H1 (cell line): ENCODE results near the gene BRIP1.

Experiments used
- EGR1 ChIP-seq: IDR thresholded peaks from 2 replicates; pipeline ENCODE4 v1.6.1; 2011; ENCODE audit warnings: low read depth, low read length, borderline replicate concordance
- JUN ChIP-seq: IDR thresholded peaks from 2 replicates; pipeline ENCODE4 v1.6.1; 2011; ENCODE audit warnings: low read depth, mild to moderate bottlenecking, improper control_type of control experiment, low read length
- SP1 ChIP-seq: IDR thresholded peaks from 2 replicates; pipeline ENCODE4 v1.6.1; 2011; ENCODE audit warnings: low read depth, low read length
- USF2 ChIP-seq: IDR thresholded peaks from 2 replicates; pipeline ENCODE4 v1.6.1; 2011; ENCODE audit warnings: low read length, improper control_type of control experiment
- TF ChIP-seq, protein P1 (sequence below), 3 experiments: IDR thresholded peaks; 1 replicate in 2 of 3; 2 replicates in 1 of 3; pipeline versions ENCODE4 v1.5.1 to v1.6.1; 2011; ENCODE audit warnings: low read length in 3 of 3, mild to moderate bottlenecking in 3 of 3, inconsistent platforms in 2 of 3, low read depth in 1 of 3, moderate library complexity in 1 of 3; ENCODE audit not compliant: insufficient read depth in 1 of 3; ENCODE audit errors: control extremely low read depth in 1 of 3

DNA sequence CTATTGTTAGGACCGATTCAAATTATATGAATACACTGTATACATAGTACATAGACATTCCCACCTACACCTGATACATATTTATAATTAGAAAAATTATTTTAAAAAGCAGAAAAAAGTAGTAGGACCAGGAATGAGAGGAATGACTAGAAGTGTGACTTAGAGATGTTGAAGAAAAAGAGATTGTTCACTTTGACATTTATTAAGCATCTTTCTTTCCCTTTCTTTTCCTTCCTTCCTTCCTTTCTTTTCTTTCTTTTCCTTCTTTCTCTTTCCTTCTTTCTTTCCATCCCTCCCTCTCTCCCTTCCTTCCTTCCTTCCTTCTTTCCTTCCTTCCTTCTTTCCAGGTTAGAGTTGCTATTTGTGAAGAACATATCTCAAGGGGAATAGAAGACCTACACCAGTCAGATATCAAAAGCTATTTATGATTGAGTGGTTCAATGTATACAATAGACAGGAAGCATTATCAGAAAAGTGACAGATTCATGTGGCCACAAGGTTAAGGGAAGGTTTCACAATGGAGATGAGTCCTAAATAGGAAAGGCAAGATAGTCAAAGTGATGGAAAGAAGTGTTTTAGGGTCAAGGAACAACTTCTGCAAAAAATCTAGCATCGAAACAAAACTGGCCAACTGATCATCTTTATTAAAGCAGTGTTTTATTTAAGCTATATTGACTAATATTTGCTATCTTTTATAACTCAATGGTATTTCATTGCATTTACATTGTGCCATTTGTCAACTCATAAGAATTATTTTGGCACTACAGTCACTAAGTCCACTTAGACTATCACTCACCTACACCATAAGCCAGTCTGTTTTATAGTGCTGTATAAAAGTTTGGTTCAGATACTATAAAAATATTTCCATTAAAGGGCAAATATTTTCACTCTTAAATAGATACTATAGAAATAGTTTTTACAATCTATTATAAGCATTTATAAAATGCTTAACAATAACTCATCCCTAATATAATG, 218.2 kb downstream of the BRIP1 start:
- TF ChIP-seq EGR1 = no peak
- TF ChIP-seq, protein P1, sequence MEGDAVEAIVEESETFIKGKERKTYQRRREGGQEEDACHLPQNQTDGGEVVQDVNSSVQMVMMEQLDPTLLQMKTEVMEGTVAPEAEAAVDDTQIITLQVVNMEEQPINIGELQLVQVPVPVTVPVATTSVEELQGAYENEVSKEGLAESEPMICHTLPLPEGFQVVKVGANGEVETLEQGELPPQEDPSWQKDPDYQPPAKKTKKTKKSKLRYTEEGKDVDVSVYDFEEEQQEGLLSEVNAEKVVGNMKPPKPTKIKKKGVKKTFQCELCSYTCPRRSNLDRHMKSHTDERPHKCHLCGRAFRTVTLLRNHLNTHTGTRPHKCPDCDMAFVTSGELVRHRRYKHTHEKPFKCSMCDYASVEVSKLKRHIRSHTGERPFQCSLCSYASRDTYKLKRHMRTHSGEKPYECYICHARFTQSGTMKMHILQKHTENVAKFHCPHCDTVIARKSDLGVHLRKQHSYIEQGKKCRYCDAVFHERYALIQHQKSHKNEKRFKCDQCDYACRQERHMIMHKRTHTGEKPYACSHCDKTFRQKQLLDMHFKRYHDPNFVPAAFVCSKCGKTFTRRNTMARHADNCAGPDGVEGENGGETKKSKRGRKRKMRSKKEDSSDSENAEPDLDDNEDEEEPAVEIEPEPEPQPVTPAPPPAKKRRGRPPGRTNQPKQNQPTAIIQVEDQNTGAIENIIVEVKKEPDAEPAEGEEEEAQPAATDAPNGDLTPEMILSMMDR (IDR thresholded peaks at IDR 0.05; ENCODE audit: control extremely low read depth in 1 of 3, insufficient read depth in 1 of 3, low read depth in 1 of 3, low read length in 3 of 3) = no peak
- no peak for TF ChIP-seq JUN
- TF ChIP-seq USF2 = no peak
- no peak for TF ChIP-seq SP1
